HepG2 (cell line): ENCODE results near the gene LTA4H. TPM values are rescaled to one million over a fixed set of nuclear protein-coding genes. Genes with fewer than 3 reads are reported as not detected.

Experiments
- AGO1 ChIP-seq: fragments of 200-400 bp; formaldehyde crosslinking; IDR thresholded peaks from 2 replicates; pipeline ENCODE4 v1.6.1; 2017; ENCODE audit warnings: mild to moderate bottlenecking, low read depth, low read length, moderate library complexity; ENCODE audit not compliant: poor library complexity, severe bottlenecking
- HNF1A ChIP-seq, 2 experiments: sonication (generic) in 1 of 2; formaldehyde crosslinking in 1 of 2; IDR thresholded peaks; 2 replicates each; pipeline versions ENCODE4 v1.4.0 to v1.6.1; 2016 to 2020; ENCODE audit warnings: borderline replicate concordance in 1 of 2, low read depth in 1 of 2, mild to moderate bottlenecking in 1 of 2, missing genetic modification reagents in 1 of 2
- KDM1A ChIP-seq: IDR thresholded peaks from 2 replicates; pipeline ENCODE4 v1.6.1; 2016; ENCODE audit warnings: missing compliant biosample characterization
- KDM2A ChIP-seq: sonication (generic); formaldehyde crosslinking; IDR thresholded peaks from 2 replicates; pipeline ENCODE4 v1.4.0; 2020; ENCODE audit warnings: low read depth, missing genetic modification reagents, borderline replicate concordance
- NR3C1 ChIP-seq: sonication (generic); formaldehyde crosslinking; IDR thresholded peaks from 2 replicates; pipeline ENCODE4 v1.4.0; 2020; ENCODE audit warnings: missing genetic modification reagents
- ZBTB39 ChIP-seq: sonication (generic); formaldehyde crosslinking; IDR thresholded peaks from 2 replicates; pipeline ENCODE4 v1.5.0; 2020; ENCODE audit warnings: missing genetic modification reagents
- ZBTB40 ChIP-seq, 2 experiments: fragments of 450-650 bp in 1 of 2; sonication (generic) in 1 of 2; formaldehyde crosslinking in 1 of 2; IDR thresholded peaks; 2 replicates each; pipeline versions ENCODE4 v1.6.1 to v1.8.0; 2016 to 2022; ENCODE audit warnings: antibody characterized with exemption in 1 of 2, mild to moderate bottlenecking in 1 of 2, missing genetic modification reagents in 1 of 2
- ZEB1 ChIP-seq: IDR thresholded peaks from 2 replicates; pipeline ENCODE4 v1.6.1; 2012; ENCODE audit warnings: mild to moderate bottlenecking, low read depth, inconsistent platforms; ENCODE audit not compliant: insufficient replicate concordance
- ZNF235 ChIP-seq: sonication (generic); formaldehyde crosslinking; IDR thresholded peaks from 2 replicates; pipeline ENCODE4 v1.8.1; 2023; ENCODE audit warnings: mild to moderate bottlenecking, missing genetic modification reagents, borderline replicate concordance
- ZNF841 ChIP-seq: sonication (generic); formaldehyde crosslinking; IDR thresholded peaks from 2 replicates; pipeline ENCODE4 v1.8.1; 2023; ENCODE audit warnings: missing genetic modification reagents, borderline replicate concordance
- polyA plus RNA-seq, 8 experiments: library from polyadenylated mRNA; depleted of rRNA in 3 of 8; stranded (reverse) in 7 of 8; unstranded in 1 of 8; fragments of >200 nt; fragmentation: Illumina TruSeq in 4 of 8; extraction: Trizol in 4 of 8; gene quantifications; 2 replicates each; pipeline versions ENCODE4 v1.2.1 to v1.2.3, GENCODE V29; 2011 to 2016; ENCODE audit warnings: low read depth in 4 of 8, missing spikeins in 1 of 8, mixed read lengths in 1 of 8; ENCODE audit not compliant: insufficient read depth in 1 of 8
- total RNA-seq, 5 experiments: library from RNA; depleted of rRNA; stranded (reverse); fragments of >200 nt; fragmentation: Illumina TruSeq; extraction: Trizol; gene quantifications; 2 replicates each; pipeline ENCODE4 v1.2.3, GENCODE V29; 2016; ENCODE audit warnings: low read depth in 1 of 5
- TF ChIP-seq, protein P1 (sequence below), 2 experiments: fragments of 450-650 bp in 1 of 2; sonication (generic) in 1 of 2; formaldehyde crosslinking; IDR thresholded peaks; 2 replicates each; pipeline versions ENCODE4 v1.5.0 to v1.8.0; 2020 to 2022; ENCODE audit warnings: mild to moderate bottlenecking in 1 of 2, missing genetic modification reagents in 1 of 2

LTA4H gene
- total and polyA plus RNA-seq, 2 of the 13 experiments (the other 11 are each of a cell fraction or from before 2014, with no cell fraction given), result 87.5 to 90.4 TPM

GRCh38 chr12:95966287-95966870 is 69.0 kb downstream of the LTA4H start (continued):
- no peak for TF ChIP-seq ZBTB40 (IDR thresholded peaks at IDR 0.05)
- TF ChIP-seq ZBTB40 (CRISPR knock-in tag; IDR thresholded peaks at IDR 0.05), result no peak; the same call in 1 of the 2 replicates
- no peak for TF ChIP-seq ZBTB39
- no peak; the same call in 1 of the 2 replicates for TF ChIP-seq KDM1A (CRISPR knock-in tag)
- TF ChIP-seq NR3C1 (CRISPR knock-in tag), result no peak
- TF ChIP-seq ZNF841, result no peak
- no peak for TF ChIP-seq KDM2A (CRISPR knock-in tag)
- TF ChIP-seq HNF1A (IDR thresholded peaks at IDR 0.05; ENCODE audit: low read depth), result no peak
- TF ChIP-seq HNF1A (CRISPR knock-in tag; IDR thresholded peaks at IDR 0.05; ENCODE audit: borderline replicate concordance), result no peak
- TF ChIP-seq, protein P1, sequence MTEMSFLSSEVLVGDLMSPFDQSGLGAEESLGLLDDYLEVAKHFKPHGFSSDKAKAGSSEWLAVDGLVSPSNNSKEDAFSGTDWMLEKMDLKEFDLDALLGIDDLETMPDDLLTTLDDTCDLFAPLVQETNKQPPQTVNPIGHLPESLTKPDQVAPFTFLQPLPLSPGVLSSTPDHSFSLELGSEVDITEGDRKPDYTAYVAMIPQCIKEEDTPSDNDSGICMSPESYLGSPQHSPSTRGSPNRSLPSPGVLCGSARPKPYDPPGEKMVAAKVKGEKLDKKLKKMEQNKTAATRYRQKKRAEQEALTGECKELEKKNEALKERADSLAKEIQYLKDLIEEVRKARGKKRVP (CRISPR knock-in tag; IDR thresholded peaks at IDR 0.05), result 0 out of 4 replicates have a peak, but pooled peaks of 1 of the 2 experiments have one; percentile 38
- TF ChIP-seq ZNF235, result no peak
- no peak for TF ChIP-seq ZEB1
- TF ChIP-seq AGO1, result no peak
